Activated CD8-positive, alpha-beta T cell treated with anti-CD3 and anti-CD28 coated beads for 36 hours (primary cell): ENCODE results near the gene THOC6. TPM values are rescaled to one million over a fixed set of nuclear protein-coding genes. Genes with fewer than 3 reads are reported as not detected.

ENCODE experiments used
- ATAC-seq: fragments of 200-7000 bp; cut with Tn5 transposase; one replicate; pipeline ENCODE4 v1.10.0; 2021; ENCODE audit warnings: mild to moderate bottlenecking, moderate library complexity
- CTCF ChIA-PET: fragments of 350-600 bp; sonication (Branson Sonifier 250); formaldehyde crosslinking; loops from one replicate; lab custom pipeline; 2021; ENCODE audit warnings: antibody characterized with exemption; lab: Charles Lee
- POLR2A ChIA-PET: fragments of 350-600 bp; sonication (Branson Sonifier 250); formaldehyde crosslinking; loops from one replicate; lab custom pipeline; 2021; ENCODE audit warnings: antibody characterized with exemption; lab: Charles Lee
- DNase-seq: peaks from one replicate; pipeline ENCODE4 v3.0.0-alpha.2; 2020
- H3K27ac Mint-ChIP-seq: one replicate; pipeline ENCODE4 v1.8.0; 2021; ENCODE audit warnings: mild to moderate bottlenecking, mixed read lengths
- H3K27me3 Mint-ChIP-seq: one replicate; pipeline ENCODE4 v1.8.0; 2021; ENCODE audit warnings: mixed read lengths
- H3K36me3 Mint-ChIP-seq: one replicate; pipeline ENCODE4 v1.8.0; 2021; ENCODE audit warnings: low read depth, mixed read lengths
- H3K4me1 Mint-ChIP-seq: one replicate; pipeline ENCODE4 v1.8.0; 2021; ENCODE audit warnings: low read depth, mixed read lengths
- H3K4me3 Mint-ChIP-seq: one replicate; pipeline ENCODE4 v1.8.0; 2021; ENCODE audit warnings: mild to moderate bottlenecking, moderate library complexity, mixed read lengths
- H3K9me3 Mint-ChIP-seq: one replicate; pipeline ENCODE4 v1.8.0; 2021; ENCODE audit warnings: mixed read lengths
- intact Hi-C: fragments of 100-400 bp; cut with micrococcal nuclease; formaldehyde crosslinking; loops from one replicate; pipeline ENCODE4 v1.10.0; 2022
- total RNA-seq, 2 experiments: library from RNA; stranded (reverse); gene quantifications; one replicate each; pipeline ENCODE4 v1.2.3, GENCODE V29; 2021
- TF ChIP-seq, protein P1 (sequence below): fragments of 200-600 bp; IDR thresholded peaks from one replicate; pipeline ENCODE4 v1.8.0; 2022; ENCODE audit warnings: antibody characterized with exemption, mild to moderate bottlenecking

The THOC6 gene
- total RNA-seq, 2 experiments from 2014 or later = 55.4 to 56.6 TPM

DNA sequence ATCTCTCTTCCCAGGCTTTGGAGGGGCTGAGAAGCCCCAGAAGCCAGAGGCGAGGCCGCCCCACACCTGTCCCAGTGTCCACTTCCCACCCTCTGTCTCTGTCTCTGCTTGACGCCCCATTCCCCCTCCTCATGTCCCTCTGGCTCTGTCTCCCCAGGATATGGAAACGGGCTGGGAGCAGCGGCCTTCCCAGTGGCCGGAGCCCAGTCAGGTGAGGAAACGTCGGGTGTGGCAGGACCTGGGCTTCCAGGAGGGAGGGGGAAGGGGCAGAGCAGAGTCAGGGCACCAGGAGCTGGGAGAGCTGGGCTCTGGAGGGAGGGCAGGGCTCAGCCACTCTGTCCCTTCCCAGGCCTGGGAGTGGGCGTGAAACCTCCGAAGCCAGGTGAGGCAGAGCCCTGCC, 32.9 kb upstream of the THOC6 start:
- POLR2A ChIA-PET = interaction anchor here (1.8 kb wide), 1 partner anchor 18 kb away, joined by 5 read pairs; no protein-coding TSS in a partner anchor
- no peak overlapping the region for H3K4me3 Mint-ChIP-seq
- no peak for DNase-seq
- no peaks in the 10 kb centered on the region for H3K27me3 Mint-ChIP-seq
- CTCF ChIA-PET = no interaction called here
- no peaks in the 10 kb centered on the region for H3K4me1 Mint-ChIP-seq
- TF ChIP-seq, protein P1, sequence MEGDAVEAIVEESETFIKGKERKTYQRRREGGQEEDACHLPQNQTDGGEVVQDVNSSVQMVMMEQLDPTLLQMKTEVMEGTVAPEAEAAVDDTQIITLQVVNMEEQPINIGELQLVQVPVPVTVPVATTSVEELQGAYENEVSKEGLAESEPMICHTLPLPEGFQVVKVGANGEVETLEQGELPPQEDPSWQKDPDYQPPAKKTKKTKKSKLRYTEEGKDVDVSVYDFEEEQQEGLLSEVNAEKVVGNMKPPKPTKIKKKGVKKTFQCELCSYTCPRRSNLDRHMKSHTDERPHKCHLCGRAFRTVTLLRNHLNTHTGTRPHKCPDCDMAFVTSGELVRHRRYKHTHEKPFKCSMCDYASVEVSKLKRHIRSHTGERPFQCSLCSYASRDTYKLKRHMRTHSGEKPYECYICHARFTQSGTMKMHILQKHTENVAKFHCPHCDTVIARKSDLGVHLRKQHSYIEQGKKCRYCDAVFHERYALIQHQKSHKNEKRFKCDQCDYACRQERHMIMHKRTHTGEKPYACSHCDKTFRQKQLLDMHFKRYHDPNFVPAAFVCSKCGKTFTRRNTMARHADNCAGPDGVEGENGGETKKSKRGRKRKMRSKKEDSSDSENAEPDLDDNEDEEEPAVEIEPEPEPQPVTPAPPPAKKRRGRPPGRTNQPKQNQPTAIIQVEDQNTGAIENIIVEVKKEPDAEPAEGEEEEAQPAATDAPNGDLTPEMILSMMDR = no peak
- no peak overlapping the region for H3K27ac Mint-ChIP-seq
- intact Hi-C loops = no loop called here
- no peaks in the 10 kb centered on the region for H3K9me3 Mint-ChIP-seq
- H3K36me3 Mint-ChIP-seq = no peaks in the 10 kb centered on the region
- ATAC-seq = no peak

DNA sequence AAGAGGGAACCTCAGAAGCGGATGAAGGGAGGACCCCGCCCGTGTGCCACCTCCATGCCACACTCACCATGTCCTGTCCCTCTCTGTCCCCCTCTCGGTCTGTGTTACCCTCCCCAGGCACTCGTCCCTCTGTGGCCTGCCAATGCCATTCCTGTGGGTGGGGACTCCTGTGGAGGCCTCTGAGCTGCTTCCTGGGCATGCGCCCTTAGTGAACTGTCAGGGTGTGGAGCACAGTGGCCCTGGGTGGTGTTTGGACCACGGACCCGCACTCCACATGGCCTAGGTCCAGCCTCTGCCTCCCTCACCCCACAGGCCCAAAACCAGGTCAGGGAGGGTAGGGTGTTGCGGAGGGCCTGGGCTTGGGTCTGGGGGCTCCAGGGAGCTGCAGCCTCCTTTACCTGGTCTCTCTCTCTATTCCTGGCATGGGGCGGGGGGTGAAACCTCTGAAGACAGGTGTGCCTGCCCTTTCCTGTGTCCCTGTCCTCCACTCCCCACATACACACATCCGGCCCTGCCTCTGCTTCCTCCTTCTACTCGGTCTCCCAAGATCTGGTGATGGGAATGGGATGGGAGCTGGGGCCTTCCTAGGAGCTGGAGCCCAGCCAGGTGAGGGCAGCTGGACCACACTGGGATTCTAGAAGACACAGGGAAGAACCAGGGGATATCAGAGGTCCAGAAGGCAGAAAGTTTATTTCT, 32.1 kb upstream of the THOC6 start:
- ATAC-seq = no peak
- POLR2A ChIA-PET = no interaction called here
- intact Hi-C loops = no loop called here
- Mint-ChIP-seq H3K36me3 (no peaks in the 10 kb centered on the region), H3K9me3 (no peaks in the 10 kb centered on the region), H3K4me3 (no peak overlapping the region), H3K27ac (no peak overlapping the region), H3K27me3 (no peaks in the 10 kb centered on the region), H3K4me1 (no peaks in the 10 kb centered on the region)
- CTCF ChIA-PET = interaction anchor here (0.6 kb wide), 1 partner anchor 12 kb away, joined by 3 read pairs; no protein-coding TSS in a partner anchor
- no peak for DNase-seq
- TF ChIP-seq, protein P1 = no peak

DNA sequence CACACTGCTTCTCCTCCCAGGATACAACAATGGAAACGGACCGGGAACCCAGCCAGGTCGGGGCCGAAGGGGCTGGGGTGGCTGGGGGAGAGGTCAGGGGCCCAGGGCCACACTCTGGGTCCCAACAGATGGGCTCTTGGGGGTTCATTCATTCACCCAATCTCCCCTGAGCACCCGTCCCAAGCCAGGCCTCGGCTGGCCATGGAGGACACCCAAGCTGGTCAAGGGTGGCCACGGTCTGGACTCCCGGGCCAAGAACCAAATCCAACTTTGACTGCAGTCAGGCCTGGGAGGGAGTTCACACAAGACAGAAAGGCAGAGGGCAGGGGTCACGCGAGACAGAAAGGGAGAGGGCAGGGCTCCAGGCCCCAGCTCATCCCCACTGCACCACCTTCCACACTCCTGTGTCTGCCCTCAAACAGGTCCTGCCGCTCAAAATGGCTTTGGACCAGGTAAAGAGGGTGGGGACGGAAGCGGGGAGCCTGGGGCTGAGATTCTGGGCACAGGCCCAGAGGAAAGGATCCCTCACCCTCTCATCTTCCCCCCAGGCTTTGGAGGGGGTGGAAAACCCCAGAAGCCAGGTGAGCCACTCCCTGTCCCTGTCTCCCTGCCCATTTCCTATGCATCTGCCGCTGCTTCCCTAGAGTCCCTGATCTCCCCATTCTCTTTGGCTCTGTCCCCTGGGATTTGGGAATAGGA, 31.3 kb upstream of the THOC6 start:
- H3K9me3 Mint-ChIP-seq = no peaks in the 10 kb centered on the region
- DNase-seq (no peak), ATAC-seq (no peak)
- no peak overlapping the region for H3K27ac Mint-ChIP-seq
- H3K36me3 Mint-ChIP-seq = no peaks in the 10 kb centered on the region
- TF ChIP-seq, protein P1 = no peak
- intact Hi-C loops = no loop called here
- no peak overlapping the region for H3K4me3 Mint-ChIP-seq
- H3K27me3 Mint-ChIP-seq = no peaks in the 10 kb centered on the region
- ChIA-PET CTCF (interaction anchor here (0.6 kb wide), 1 partner anchor 11 kb away, joined by 3 read pairs; no protein-coding TSS in a partner anchor), POLR2A (no interaction called here)
- H3K4me1 Mint-ChIP-seq = no peaks in the 10 kb centered on the region

DNA sequence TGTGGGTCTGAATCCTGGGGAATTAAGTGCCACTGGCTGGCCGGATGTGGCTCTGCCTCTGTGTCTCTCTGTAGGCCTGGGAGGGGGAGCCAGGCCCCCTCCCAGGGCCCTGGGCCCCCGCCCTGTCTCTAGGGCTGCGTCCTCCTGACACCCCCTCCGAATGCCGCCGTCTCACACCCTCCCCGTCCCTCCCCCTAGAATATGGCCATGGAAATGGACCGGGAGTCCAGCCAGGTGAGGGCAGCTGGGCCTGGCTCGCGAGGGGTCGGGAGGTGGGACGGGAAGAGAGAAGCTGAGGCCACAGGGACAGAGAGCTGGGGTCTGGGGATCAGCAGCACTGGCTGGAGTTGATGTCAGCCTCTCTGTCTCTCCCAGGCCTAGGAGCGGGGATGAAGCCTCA, 27.5 kb upstream of the THOC6 start:
- Mint-ChIP-seq H3K4me1 (no peaks in the 10 kb centered on the region), H3K4me3 (no peak overlapping the region), H3K27ac (no peak overlapping the region), H3K27me3 (no peaks in the 10 kb centered on the region), H3K9me3 (no peaks in the 10 kb centered on the region), H3K36me3 (no peaks in the 10 kb centered on the region)
- intact Hi-C loops = no loop called here
- ChIA-PET CTCF (interaction anchor here (1.0 kb wide), 1 partner anchor 32 kb away, joined by 3 read pairs; no protein-coding TSS in a partner anchor), POLR2A (no interaction called here)
- ATAC-seq = no peak
- DNase-seq = no peak
- TF ChIP-seq, protein P1 = no peak

DNA sequence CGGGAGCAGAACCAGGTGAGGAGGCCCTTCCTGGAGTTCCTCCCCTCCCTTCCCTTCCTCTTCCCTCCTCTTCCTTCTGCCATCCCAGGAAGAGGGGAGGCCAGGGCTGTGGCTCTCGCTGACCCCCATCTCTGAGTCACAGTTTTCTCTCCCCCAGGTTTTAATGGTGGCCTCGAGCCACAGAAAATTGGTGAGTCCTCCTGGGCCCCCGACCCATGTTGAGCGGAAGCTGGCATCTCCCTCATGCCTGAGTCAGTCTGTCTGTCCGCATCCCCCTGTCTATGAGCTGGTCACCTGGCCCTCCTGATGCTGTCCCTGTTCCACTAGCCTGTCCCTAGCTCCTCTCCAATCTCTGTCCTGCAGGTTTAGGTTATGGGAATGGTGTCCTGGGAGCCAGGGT, 23.9 kb upstream of the THOC6 start:
- H3K4me1 Mint-ChIP-seq = no peaks in the 10 kb centered on the region
- no peaks in the 10 kb centered on the region for H3K36me3 Mint-ChIP-seq
- H3K27me3 Mint-ChIP-seq = peaks cover 3% of the 10 kb centered on the region
- intact Hi-C loops = no loop called here
- POLR2A ChIA-PET = interaction anchor here (0.6 to 1.0 kb wide), 2 partner anchors 20 to 52 kb away, joined by 3 read pairs; no protein-coding TSS in a partner anchor
- H3K9me3 Mint-ChIP-seq = no peaks in the 10 kb centered on the region
- no peak for DNase-seq
- TF ChIP-seq, protein P1 = no peak
- CTCF ChIA-PET = interaction anchor here (5.8 kb wide), 1 partner anchor 29 kb away, joined by 85 read pairs; no protein-coding TSS in a partner anchor
- H3K27ac Mint-ChIP-seq = no peak overlapping the region
- H3K4me3 Mint-ChIP-seq = no peak overlapping the region
- no peak for ATAC-seq
